GM18507 (cell line): ENCODE data around the gene CCDC198.

Source experiments
- DNase-seq: peaks from one replicate; pipeline ENCODE4 v3.0.0; 2011; ENCODE audit warnings: low read depth; ENCODE audit not compliant: insufficient read length; ENCODE audit errors: extremely low spot score
- FAIRE-seq: peaks from 2 replicates; lab custom pipeline; 2011; peaks lifted over from hg19 to GRCh38; lab: Jason Lieb, UNC

The CCDC198 gene

GRCh38 chr14:57493467-57494181 lies at the start of gene CCDC198:
TSS of gene CCDC198 (minus strand) at chr14:57493857. CDS start at chr14:57493715, 142 bp downstream.
- FAIRE-seq (peak; percentile 99), DNase-seq (no peak)

GRCh38 chr14:57533214-57533613 lies 39.6 kb upstream of the CCDC198 start:
- no peak for DNase-seq
- peak; percentile 92 for FAIRE-seq

- FAIRE-seq (no peak), DNase-seq (no peak)
These were observed 36.9 kb upstream of the CCDC198 start for GRCh38 chr14:57530571-57530970.

GRCh38 chr14:57526942-57527341 lies 33.3 kb upstream of the CCDC198 start:
- DNase-seq, result no peak

GRCh38 chr14:57519043-57519442 lies 25.4 kb upstream of the CCDC198 start:
- FAIRE-seq, result no peak
- no peak for DNase-seq

More at GRCh38 chr14:57526942-57527341, 33.3 kb upstream of the CCDC198 start:
- peak; percentile 42 for FAIRE-seq

GRCh38 chr14:57512220-57512619 lies 18.6 kb upstream of the CCDC198 start:
- FAIRE-seq (no peak), DNase-seq (no peak)

- DNase-seq, result no peak
- FAIRE-seq, result no peak
These were observed 15.1 kb upstream of the CCDC198 start for GRCh38 chr14:57508756-57509155.

- no peak for DNase-seq
- no peak for FAIRE-seq
These were observed 9.1 kb upstream of the CCDC198 start for GRCh38 chr14:57502586-57503254.

- FAIRE-seq (no peak), DNase-seq (no peak)
These were observed 7.4 kb upstream of the CCDC198 start for GRCh38 chr14:57501039-57501557.

GRCh38 chr14:57498659-57499058 lies 5.0 kb upstream of the CCDC198 start:
- DNase-seq (no peak), FAIRE-seq (no peak)

- no peak for DNase-seq
- FAIRE-seq, result no peak
These were observed 4.4 kb upstream of the CCDC198 start for GRCh38 chr14:57498035-57498434.

GRCh38 chr14:57495416-57495815 lies 1.8 kb upstream of the CCDC198 start:
- DNase-seq (no peak), FAIRE-seq (peak; percentile 75)

- DNase-seq, result no peak
- peak; percentile 60 for FAIRE-seq
These were observed 798 bp downstream of the CCDC198 start for GRCh38 chr14:57492859-57493258.

GRCh38 chr14:57491640-57492039 lies 2.0 kb downstream of the CCDC198 start:
- FAIRE-seq (peak; percentile 63), DNase-seq (no peak)

GRCh38 chr14:57487771-57488170 lies 5.9 kb downstream of the CCDC198 start:
- no peak for DNase-seq

GRCh38 chr14:57486767-57487379 lies 6.8 kb downstream of the CCDC198 start:
- DNase-seq, result no peak
- peak; percentile 84 for FAIRE-seq

More at GRCh38 chr14:57487771-57488170, 5.9 kb downstream of the CCDC198 start:
- FAIRE-seq, result no peak

GRCh38 chr14:57485635-57486034 lies 8.0 kb downstream of the CCDC198 start:
- DNase-seq (no peak), FAIRE-seq (peak; percentile 95)

GRCh38 chr14:57482120-57482519 lies 11.5 kb downstream of the CCDC198 start:
- DNase-seq (no peak), FAIRE-seq (no peak)

- DNase-seq, result no peak
- no peak for FAIRE-seq
These were observed 13.6 kb downstream of the CCDC198 start for GRCh38 chr14:57480051-57480450.

GRCh38 chr14:57479197-57479596 lies 14.5 kb downstream of the CCDC198 start:
- FAIRE-seq (no peak), DNase-seq (no peak)
